ENCODE measurements around the gene IL17REL. TPM values are rescaled to one million over a fixed set of nuclear protein-coding genes. Genes with fewer than 3 reads are reported as not detected.
"Not testable (repeated sequence)": the region's sequence is repeated elsewhere in the genome, so short reads cannot be mapped to it uniquely, and the experiment has no call there.

Gene IL17REL
- total RNA-seq, 4 donors from 2014 or later, result not detected

DNA sequence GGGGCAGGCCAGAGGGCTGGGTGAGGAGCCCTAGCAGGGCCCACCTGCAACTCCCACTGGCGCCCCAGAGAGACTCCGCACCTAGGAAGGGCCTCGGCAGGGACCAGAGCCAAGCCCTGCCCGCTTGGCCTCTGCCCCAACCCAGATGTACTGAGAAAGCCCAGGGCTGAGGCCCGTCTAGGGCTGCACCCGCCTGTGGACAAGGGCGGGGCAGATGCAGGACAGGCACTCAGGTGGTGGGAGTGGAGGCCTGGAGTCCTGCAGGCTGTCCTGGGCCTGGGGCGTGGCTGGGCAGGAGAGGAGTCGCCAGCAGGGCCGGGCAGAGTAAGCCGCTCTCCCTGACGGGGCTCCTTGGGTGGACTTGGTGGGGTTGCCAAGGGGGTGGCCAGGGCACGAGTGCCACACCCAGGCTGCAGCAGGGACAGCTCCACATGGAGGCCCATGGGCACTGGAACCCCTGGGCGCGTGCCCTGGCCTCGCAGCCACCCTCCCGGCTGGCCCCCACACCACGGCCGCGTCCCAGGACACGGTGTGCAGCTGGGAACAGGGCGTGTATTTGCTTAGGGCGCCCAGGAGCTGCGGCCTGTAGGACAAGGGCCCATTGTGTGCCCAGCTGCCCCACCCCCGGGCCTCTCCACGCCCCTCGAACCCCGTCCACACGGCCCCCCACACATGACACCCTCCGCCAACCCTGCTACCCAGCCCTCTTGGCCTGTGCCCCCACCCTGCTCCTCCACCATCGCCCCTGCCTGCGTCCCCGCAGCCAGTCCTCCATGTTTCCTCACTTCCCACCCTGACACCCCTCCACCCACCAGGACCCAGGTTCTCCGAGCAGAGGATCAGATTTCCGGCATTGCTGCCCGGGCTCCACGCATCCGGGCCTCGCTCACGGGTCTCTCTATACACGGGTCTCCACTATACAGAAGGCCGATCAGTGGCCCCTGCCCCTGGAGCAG is 63.3 kb downstream of the IL17REL start:
- Histone ChIP-seq H3K27ac (no peak overlapping the region), H3K4me3 (no peak overlapping the region), H3K4me1 (peaks cover 13 to 17% of the 10 kb centered on the region in 2 donors), H3K9me3 (no peaks in the 10 kb centered on the region), H3K27me3 (no peaks in the 10 kb centered on the region), H3K36me3 (no peaks in the 10 kb centered on the region)
- TF ChIP-seq CTCF (IDR thresholded peaks at IDR 0.05 in 4 of 5, conservative IDR thresholded peaks at IDR 0.05 in 1 of 5), result no peak
- TF ChIP-seq POLR2A (IDR thresholded peaks at IDR 0.05), result no peak
- in situ Hi-C loops (cut with MboI; ENCODE audit: low sequenced_read_pairs in 4 of 4), result no loop called here
- ATAC-seq, result no peak
- intact Hi-C loops (cut with DNase I; ENCODE audit: low total_unique reads), result no loop called here
- no peak for DNase-seq

GRCh38 chr22:49948116-49948957 is 64.2 kb downstream of the IL17REL start:
- Histone ChIP-seq H3K4me3 (no peak overlapping the region), H3K4me1 (peaks cover 6 to 8% of the 10 kb centered on the region in 2 donors), H3K27me3 (no peaks in the 10 kb centered on the region), H3K36me3 (no peaks in the 10 kb centered on the region), H3K27ac (no peak overlapping the region), H3K9me3 (no peaks in the 10 kb centered on the region)
- in situ Hi-C loops (cut with MboI; ENCODE audit: low sequenced_read_pairs in 4 of 4), result no loop called here
- ATAC-seq (no peak), DNase-seq (no peak)
- TF ChIP-seq CTCF (IDR thresholded peaks at IDR 0.05 in 4 of 5, conservative IDR thresholded peaks at IDR 0.05 in 1 of 5) (no peak), POLR2A (IDR thresholded peaks at IDR 0.05) (no peak)
- intact Hi-C loops (cut with DNase I; ENCODE audit: low total_unique reads), result no loop called here

DNA sequence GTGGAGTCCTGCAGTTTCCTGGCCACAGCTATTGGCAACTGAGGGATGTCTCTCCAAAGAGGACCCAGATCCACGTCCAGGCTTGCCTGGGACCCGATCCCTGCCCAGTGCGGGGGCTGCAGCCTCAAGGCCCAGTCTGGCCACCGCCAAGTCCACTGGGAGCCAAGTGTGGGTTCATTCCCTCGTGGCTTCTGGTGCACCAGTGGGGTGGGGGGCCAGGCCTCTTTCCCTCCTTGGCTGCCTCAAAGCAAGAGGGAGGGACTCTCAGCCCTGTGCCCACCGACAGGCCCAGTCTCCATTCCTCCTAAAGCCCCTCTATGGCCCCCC is 65.3 kb downstream of the IL17REL start:
- intact Hi-C loops (cut with DNase I; ENCODE audit: low total_unique reads) (no loop called here), in situ Hi-C loops (cut with MboI; ENCODE audit: low sequenced_read_pairs in 4 of 4) (no loop called here)
- Histone ChIP-seq H3K27ac (no peak overlapping the region), H3K27me3 (no peaks in the 10 kb centered on the region), H3K9me3 (no peaks in the 10 kb centered on the region), H3K4me1 (peaks cover 3 to 4% of the 10 kb centered on the region in 2 donors), H3K36me3 (no peaks in the 10 kb centered on the region), H3K4me3 (no peak overlapping the region)
- ATAC-seq (no peak), DNase-seq (no peak)
- TF ChIP-seq CTCF (IDR thresholded peaks at IDR 0.05 in 4 of 5, conservative IDR thresholded peaks at IDR 0.05 in 1 of 5), result no peak
- no peak for TF ChIP-seq POLR2A (IDR thresholded peaks at IDR 0.05)

GRCh38 chr22:49946612-49947295 is 65.8 kb downstream of the IL17REL start:
- TF ChIP-seq CTCF (IDR thresholded peaks at IDR 0.05 in 4 of 5, conservative IDR thresholded peaks at IDR 0.05 in 1 of 5) (no peak), POLR2A (IDR thresholded peaks at IDR 0.05) (no peak)
- no peaks in the 10 kb centered on the region for H3K36me3 ChIP-seq
- no peak overlapping the region for H3K27ac ChIP-seq
- no peaks in the 10 kb centered on the region for H3K27me3 ChIP-seq
- no peaks in the 10 kb centered on the region for H3K9me3 ChIP-seq
- H3K4me1 ChIP-seq, result peaks cover 3 to 4% of the 10 kb centered on the region in 2 donors
- ATAC-seq (no peak), DNase-seq (no peak)
- no peak overlapping the region for H3K4me3 ChIP-seq
- in situ Hi-C loops (cut with MboI; ENCODE audit: low sequenced_read_pairs in 4 of 4), result no loop called here
- intact Hi-C loops (cut with DNase I; ENCODE audit: low total_unique reads), result no loop called here

DNA sequence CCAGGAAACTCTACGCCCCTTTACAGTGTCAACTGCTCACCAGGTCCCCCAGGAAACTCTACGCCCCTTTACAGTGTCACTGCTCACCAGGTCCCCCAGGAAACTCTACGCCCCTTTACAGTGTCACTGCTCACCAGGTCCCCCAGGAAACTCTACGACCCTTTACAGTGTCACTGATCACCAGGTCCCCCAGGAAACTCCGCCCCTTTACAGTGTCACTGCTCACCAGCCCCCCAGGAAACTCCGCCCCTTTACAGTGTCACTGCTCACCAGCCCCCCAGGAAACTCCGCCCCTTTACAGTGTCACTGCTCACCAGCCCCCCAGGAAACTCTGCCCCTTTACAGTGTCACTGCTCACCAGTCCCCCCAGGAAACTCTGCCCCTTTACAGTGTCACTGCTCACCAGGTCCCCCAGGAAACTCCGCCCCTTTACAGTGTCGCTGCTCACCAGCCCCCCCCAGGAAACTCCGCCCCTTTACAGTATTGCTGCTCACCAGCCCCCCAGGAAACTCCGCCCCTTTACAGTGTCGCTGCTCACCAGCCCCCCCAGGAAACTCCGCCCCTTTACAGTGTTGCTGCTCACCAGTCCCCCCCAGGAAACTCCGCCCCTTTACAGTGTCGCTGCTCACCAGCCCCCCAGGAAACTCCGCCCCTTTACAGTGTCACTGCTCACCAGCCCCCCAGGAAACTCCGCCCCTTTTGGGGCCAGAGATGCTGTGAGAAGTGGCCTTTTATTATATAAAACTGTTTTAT is 67.3 kb downstream of the IL17REL start:
- H3K9me3 ChIP-seq; in situ Hi-C loops (cut with MboI; ENCODE audit: low sequenced_read_pairs in 4 of 4); ATAC-seq; H3K27me3 ChIP-seq; intact Hi-C loops (cut with DNase I; ENCODE audit: low total_unique reads); H3K4me1 ChIP-seq; H3K4me3 ChIP-seq; DNase-seq; H3K36me3 ChIP-seq: not testable (repeated sequence)
- peak overlapping the region in 1 of 4 donors; percentile 37 for H3K27ac ChIP-seq
